RPMI8226 (cell line): ENCODE measurements around the gene RSPH10B.
"Not testable (repeated sequence)": the region's sequence is repeated elsewhere in the genome, so short reads cannot be mapped to it uniquely, and the experiment has no call there.

Experiments used
- DNase-seq: peaks from one replicate; pipeline ENCODE4 v3.0.0-alpha.2; 2015

RSPH10B gene

GRCh38 chr7:5926263-5926870 is 44.1 kb downstream of the RSPH10B start:
- not testable (repeated sequence) for DNase-seq

- DNase-seq: not testable (repeated sequence)
Measured at GRCh38 chr7:5924630-5925029, 45.9 kb downstream of the RSPH10B start.

GRCh38 chr7:5924180-5924579 is 46.3 kb downstream of the RSPH10B start:
- DNase-seq: not testable (repeated sequence)

- DNase-seq: not testable (repeated sequence)
Measured at GRCh38 chr7:5916529-5916928, 54.0 kb downstream of the RSPH10B start.

DNA sequence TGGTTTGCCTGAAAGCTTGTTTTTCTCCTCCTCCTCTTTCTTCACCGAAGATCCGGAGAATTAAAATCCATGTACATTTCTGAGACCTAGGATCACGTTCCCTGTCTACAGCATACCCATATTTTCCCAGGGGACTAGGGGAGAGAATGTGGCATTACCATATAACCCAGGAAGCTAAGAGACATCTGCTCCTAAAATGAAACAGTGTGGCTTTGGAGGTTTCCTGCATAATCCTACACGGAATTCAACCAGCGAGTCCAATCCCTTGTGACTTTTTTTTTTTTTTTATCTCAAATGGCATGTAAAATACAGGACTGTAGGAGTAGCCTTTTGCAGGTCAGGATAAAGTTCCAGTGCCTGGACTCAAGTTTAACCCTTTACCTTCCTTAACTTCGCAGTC is 61.7 kb downstream of the RSPH10B start:
- not testable (repeated sequence) for DNase-seq

- not testable (repeated sequence) for DNase-seq
Measured at GRCh38 chr7:5904726-5905125, 65.8 kb downstream of the RSPH10B start.

DNA sequence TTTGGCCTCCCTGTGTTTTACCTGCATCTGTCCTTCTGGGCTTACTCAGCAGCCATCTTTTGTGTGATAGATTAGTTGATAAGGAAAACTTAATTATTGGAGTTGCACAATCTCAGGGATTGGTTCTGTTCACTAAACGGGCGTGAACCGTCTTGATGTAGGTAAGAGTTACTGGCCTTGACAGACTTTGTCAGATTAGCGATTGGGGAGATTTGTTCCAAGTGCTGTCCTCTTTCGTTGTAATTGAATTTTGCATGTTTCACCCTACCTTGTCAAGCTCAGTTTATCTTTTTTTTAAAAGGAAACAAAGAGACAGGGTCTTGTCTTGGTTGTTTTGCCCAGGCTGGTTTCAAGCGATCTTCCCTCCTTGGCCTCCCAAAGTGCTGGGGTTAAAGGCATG is 67.5 kb downstream of the RSPH10B start:
- DNase-seq: not testable (repeated sequence)

GRCh38 chr7:5898480-5899224 is 71.8 kb downstream of the RSPH10B start, which contains the start of gene CCZ1:
Gene CCZ1 (plus strand): TSS chr7:5898733. CDS start chr7:5898800, 67 bp downstream.
- DNase-seq: peak; percentile 77

DNA sequence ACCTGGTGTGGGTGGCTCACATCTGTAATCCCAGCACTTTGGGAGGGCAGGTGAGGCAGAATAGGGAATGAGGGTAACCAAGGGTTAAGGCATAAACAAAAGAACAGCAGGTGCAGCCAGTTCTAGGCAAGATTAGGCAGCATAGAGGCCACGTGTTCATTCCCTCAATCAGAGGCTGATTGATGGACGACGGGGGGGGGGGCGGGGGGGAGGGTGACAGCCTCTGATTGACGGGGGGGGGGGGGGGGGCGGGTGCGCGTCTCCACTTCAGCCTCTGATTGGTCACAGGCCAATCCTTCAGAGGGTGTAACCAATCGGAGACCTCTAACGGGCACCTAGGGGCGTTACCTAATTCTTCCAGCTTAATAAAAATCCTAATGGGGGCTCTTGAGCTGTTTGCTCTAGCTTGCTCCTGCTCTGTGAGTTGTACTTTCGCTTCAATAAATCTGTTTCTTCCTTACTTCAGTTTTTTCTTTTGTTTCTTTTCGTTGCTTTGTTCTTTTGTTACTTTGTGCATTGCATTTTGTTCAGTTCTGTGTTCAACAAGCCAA is 73.0 kb downstream of the RSPH10B start:
- DNase-seq: not testable (repeated sequence)

- DNase-seq: no peak
Measured at GRCh38 chr7:5892498-5892897, 78.0 kb downstream of the RSPH10B start.

DNA sequence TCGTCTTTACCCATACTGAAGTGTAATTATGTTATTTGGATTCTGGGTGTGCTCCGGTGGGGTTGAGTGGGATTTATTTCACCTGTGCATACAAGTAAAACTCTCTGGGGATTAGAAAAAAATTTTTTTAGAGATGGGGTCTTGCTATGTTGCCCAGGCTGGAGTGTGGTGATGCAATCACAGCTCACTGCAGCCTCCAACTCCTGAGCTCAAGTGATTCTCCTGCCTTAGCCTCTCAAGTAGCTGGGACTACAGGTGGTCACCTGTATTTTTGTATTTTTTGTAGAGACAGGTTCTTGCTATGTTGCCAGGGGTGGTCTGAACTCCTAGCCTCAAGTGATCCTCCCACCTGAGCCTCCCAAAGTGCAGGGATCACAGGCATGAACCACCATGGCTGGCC is 80.2 kb downstream of the RSPH10B start:
- DNase-seq: not testable (repeated sequence)

DNA sequence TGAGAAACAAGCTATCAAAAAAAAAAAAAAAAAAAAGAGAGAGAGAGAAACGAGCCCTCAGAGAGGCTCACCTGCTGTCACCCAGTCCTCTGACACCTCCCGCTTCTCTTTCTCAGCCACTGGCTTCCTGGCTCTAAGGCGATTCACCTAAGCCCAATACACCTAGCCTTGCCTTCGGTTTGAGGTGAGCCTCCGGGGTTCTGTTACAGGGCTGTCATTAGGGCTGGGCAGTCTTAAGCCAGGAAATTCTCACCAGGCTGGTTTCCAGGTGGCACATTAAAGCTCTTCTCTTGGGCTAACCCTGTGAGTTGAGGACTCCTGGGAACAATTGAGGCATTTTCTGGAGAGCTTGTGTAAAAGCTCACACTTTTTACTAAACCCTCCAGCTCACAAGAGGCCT is 82.5 kb downstream of the RSPH10B start:
- DNase-seq: peak; percentile 15

DNA sequence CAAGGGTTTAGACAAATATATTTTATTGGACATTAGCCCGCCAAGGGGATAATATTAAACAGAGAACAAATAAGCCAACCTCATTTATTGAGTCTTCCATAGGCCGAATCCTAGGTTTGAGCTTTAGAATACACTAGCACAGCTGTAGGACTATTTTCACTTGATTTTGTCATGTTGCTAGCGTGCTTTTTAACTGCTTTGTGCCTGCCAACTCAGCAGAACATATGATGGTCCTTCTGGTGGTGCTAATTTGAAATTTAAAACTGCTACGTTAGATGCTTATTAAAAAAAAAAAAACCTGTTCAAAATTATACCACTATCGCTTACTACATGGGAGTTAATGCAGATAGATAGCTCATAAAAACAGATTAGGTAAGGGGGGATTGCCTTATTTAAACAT is 86.1 kb downstream of the RSPH10B start:
- not testable (repeated sequence) for DNase-seq

GRCh38 chr7:5880106-5880505 is 90.4 kb downstream of the RSPH10B start:
- not testable (repeated sequence) for DNase-seq

- not testable (repeated sequence) for DNase-seq
Measured at GRCh38 chr7:5879591-5879990, 90.9 kb downstream of the RSPH10B start.
